B cell (primary cell): ENCODE results near the gene ESPN. TPM values are rescaled to one million over a fixed set of nuclear protein-coding genes. Genes with fewer than 3 reads are reported as not detected.

Experiments used
- ATAC-seq: fragments of 200-7000 bp; cut with Tn5 transposase; one replicate; pipeline ENCODE4 v1.10.0; 2021; ENCODE audit warnings: low read depth, mild to moderate bottlenecking, moderate number of reproducible peaks, moderate library complexity
- CTCF ChIA-PET: fragments of 350-600 bp; sonication (Branson Sonifier 250); formaldehyde crosslinking; loops from one replicate; lab custom pipeline; 2021; ENCODE audit warnings: antibody characterized with exemption, inconsistent platforms; lab: Charles Lee
- POLR2A ChIA-PET: fragments of 350-600 bp; sonication (Branson Sonifier 250); formaldehyde crosslinking; loops from one replicate; lab custom pipeline; 2021; ENCODE audit warnings: antibody characterized with exemption; lab: Charles Lee
- DNase-seq: peaks from one replicate; pipeline ENCODE4 v3.0.0; 2013
- H2AFZ ChIP-seq: 2 replicates; pipeline ENCODE4 v1.6.1; 2012; ENCODE audit warnings: mild to moderate bottlenecking, low read depth, low read length; ENCODE audit not compliant: insufficient read depth, poor library complexity, severe bottlenecking
- H3K27ac ChIP-seq, 2 donors: 1 replicate in 1 of 2; 2 replicates in 1 of 2; pipeline ENCODE4 v1.5.1; 2012 to 2013; ENCODE audit warnings: low read length in 2 of 2, mild to moderate bottlenecking in 2 of 2, moderate library complexity in 1 of 2
- H3K27me3 ChIP-seq, 4 experiments: fragments of 200-600 bp in 1 of 4; sonication (generic) in 1 of 4; replicated peaks in 1 of 4; 1 replicate in 2 of 4; 2 replicates in 2 of 4; pipeline versions ENCODE4 v1.6.1 to v1.7.0; 2013 to 2016; ENCODE audit warnings: low read length in 3 of 4, mild to moderate bottlenecking in 2 of 4, mixed read lengths in 1 of 4, moderate library complexity in 1 of 4; ENCODE audit not compliant: insufficient read depth in 4 of 4, control insufficient read depth in 3 of 4; ENCODE audit errors: control extremely low read depth in 1 of 4
- H3K36me3 ChIP-seq, 2 experiments: replicated peaks in 1 of 2; 1 replicate in 1 of 2; 2 replicates in 1 of 2; pipeline versions ENCODE4 v1.6.1 to v1.7.1; 2013; ENCODE audit warnings: low read length in 1 of 2; ENCODE audit not compliant: insufficient read depth in 2 of 2, control insufficient read depth in 1 of 2; ENCODE audit errors: control extremely low read depth in 1 of 2, extremely low read depth in 1 of 2
- H3K4me1 ChIP-seq, 2 donors: fragments of 200-600 bp in 1 of 2; sonication (generic) in 1 of 2; 1 replicate in 1 of 2; 2 replicates in 1 of 2; pipeline versions ENCODE4 v1.5.1 to v1.6.1; 2013 to 2017; ENCODE audit warnings: low read length in 2 of 2; ENCODE audit not compliant: control insufficient read depth in 2 of 2, insufficient read depth in 2 of 2
- H3K4me2 ChIP-seq: replicated peaks from 2 replicates; pipeline ENCODE3; 2012; ENCODE audit warnings: mild to moderate bottlenecking, low read depth, low read length; ENCODE audit not compliant: poor library complexity, severe bottlenecking
- H3K4me3 ChIP-seq, 5 experiments: fragments of 200-600 bp in 1 of 5; sonication (generic) in 1 of 5; 1 replicate in 3 of 5; 2 replicates in 2 of 5; pipeline versions ENCODE4 v1.5.1 to v1.7.0; 2011 to 2016; ENCODE audit warnings: low read length in 4 of 5, mild to moderate bottlenecking in 4 of 5, low read depth in 2 of 5, control low read depth in 1 of 5, moderate library complexity in 1 of 5; ENCODE audit not compliant: insufficient read depth in 1 of 5; ENCODE audit errors: control extremely low read depth in 1 of 5, extremely low read depth in 1 of 5
- H3K79me2 ChIP-seq: fragments of 200-600 bp; sonication (generic); one replicate; pipeline ENCODE4 v1.6.0; 2016; ENCODE audit warnings: low read length; ENCODE audit not compliant: control insufficient read depth, insufficient read depth
- H3K9ac ChIP-seq: fragments of 200-600 bp; sonication (generic); 2 replicates; pipeline ENCODE4 v1.6.1; 2017; ENCODE audit warnings: mild to moderate bottlenecking, low read length, moderate library complexity
- H3K9me3 ChIP-seq, 3 donors: one replicate each; pipeline versions ENCODE4 v1.6.1 to v1.7.1; 2013; ENCODE audit warnings: low read length in 2 of 3; ENCODE audit not compliant: control insufficient read depth in 2 of 3, insufficient read depth in 1 of 3; ENCODE audit errors: control extremely low read depth in 1 of 3
- H4K20me1 ChIP-seq: 2 replicates; pipeline ENCODE4 v1.6.0; 2012; ENCODE audit warnings: mild to moderate bottlenecking, low read length; ENCODE audit not compliant: insufficient read depth, control insufficient read depth, poor library complexity, severe bottlenecking
- H3K27ac Mint-ChIP-seq: one replicate; pipeline ENCODE4 v1.8.0; 2021; ENCODE audit warnings: mixed read lengths
- H3K27me3 Mint-ChIP-seq: one replicate; pipeline ENCODE4 v1.8.0; 2021; ENCODE audit warnings: mixed read lengths
- H3K4me1 Mint-ChIP-seq: one replicate; pipeline ENCODE4 v1.8.0; 2021; ENCODE audit warnings: mixed read lengths
- H3K4me3 Mint-ChIP-seq: one replicate; pipeline ENCODE4 v1.8.0; 2021; ENCODE audit warnings: mixed read lengths
- H3K9me3 Mint-ChIP-seq: one replicate; pipeline ENCODE4 v1.8.0; 2022; ENCODE audit warnings: mixed read lengths; ENCODE audit not compliant: insufficient read depth
- CTCF ChIP-seq: fragments of 200-600 bp; IDR thresholded peaks from one replicate; pipeline ENCODE4 v1.8.0; 2022; ENCODE audit warnings: antibody characterized with exemption, mild to moderate bottlenecking
- EZH2 ChIP-seq: IDR thresholded peaks from 2 replicates; pipeline ENCODE4 v1.6.1; 2012; ENCODE audit warnings: borderline replicate concordance, low read depth, mild to moderate bottlenecking, moderate library complexity, low read length; ENCODE audit not compliant: insufficient read depth, poor library complexity, severe bottlenecking
- WGBS: methylation state at CpG from one replicate; pipeline ENCODE4 v1.1.5; 2013; ENCODE audit warnings: missing lambda C conversion rate; ENCODE audit not compliant: insufficient coverage; 5-methylcytosine and 5-hydroxymethylcytosine counted together
- intact Hi-C: fragments of 100-400 bp; cut with micrococcal nuclease; formaldehyde crosslinking; loops from one replicate; pipeline ENCODE4 v1.10.0; 2022
- polyA plus RNA-seq: library from polyadenylated mRNA; depleted of rRNA; stranded (reverse); fragments of >200 nt; gene quantifications from 2 replicates; pipeline ENCODE4 v1.2.3, GENCODE V29; 2012
- total RNA-seq, 2 donors: library from RNA; stranded (reverse); fragments of 120-200 nt in 1 of 2; gene quantifications; 1 replicate in 1 of 2; 2 replicates in 1 of 2; pipeline versions ENCODE4 v1.2.3 to v1.2.4, GENCODE V29; 2013 to 2022

Gene ESPN
- total and polyA plus RNA-seq, 2 donors (not counting 1 experiment from before 2014, with no cell fraction given): 0.19 to 0.25 TPM

- H4K20me1 ChIP-seq: no peaks in the 10 kb centered on the region
- no peaks in the 10 kb centered on the region for H3K79me2 ChIP-seq
- Mint-ChIP-seq H3K4me1 (peaks cover 12% of the 10 kb centered on the region), H3K27ac (no peak overlapping the region), H3K9me3 (no peaks in the 10 kb centered on the region), H3K4me3 (peak overlapping the region; percentile 47), H3K27me3 (peaks cover 53% of the 10 kb centered on the region)
- intact Hi-C loops: no loop called here
- H3K27me3 ChIP-seq: peaks cover 0 to 73% (median 31%) of the 10 kb centered on the region in 4 experiments
- no peak overlapping the region for H3K4me3 ChIP-seq
- H3K9me3 ChIP-seq: peaks cover 0 to under 1% (median 0%) of the 10 kb centered on the region in 3 donors
- TF ChIP-seq EZH2 (no peak), CTCF (no peak)
- H3K36me3 ChIP-seq: no peaks in the 10 kb centered on the region
- DNase-seq: no peak
- ChIA-PET CTCF (interaction anchor here (6.1 kb wide), 1 partner anchor 20 kb away, joined by 53 read pairs; no protein-coding TSS in a partner anchor), POLR2A (no interaction called here)
- ATAC-seq: no peak
- no peak overlapping the region for H3K9ac ChIP-seq
- peaks cover 20 to 31% of the 10 kb centered on the region in 2 donors for H3K4me1 ChIP-seq
- H2AFZ ChIP-seq: no peak overlapping the region
- H3K27ac ChIP-seq: no peak overlapping the region
- 14% methylated on average over 68 of the region's 69 CpGs for WGBS
- peak overlapping the region; percentile 71 for H3K4me2 ChIP-seq
Observed at GRCh38 chr1:6418668-6419396, 5.7 kb upstream of the ESPN start.

- ATAC-seq: no peak
- no peaks in the 10 kb centered on the region for H4K20me1 ChIP-seq
- H3K36me3 ChIP-seq: no peaks in the 10 kb centered on the region
- peak overlapping the region; percentile 22 for H2AFZ ChIP-seq
- H3K4me3 Mint-ChIP-seq: no peak overlapping the region
- no peak for DNase-seq
- CTCF ChIA-PET: interaction anchor here (6.1 kb wide), 1 partner anchor 20 kb away, joined by 53 read pairs; no protein-coding TSS in a partner anchor
- H3K27ac ChIP-seq: no peak overlapping the region
- TF ChIP-seq CTCF: no peak
- TF ChIP-seq EZH2: no peak
- WGBS: 4% methylated on average over 48 of the region's 48 CpGs
- H3K4me2 ChIP-seq: peak overlapping the region; percentile 71
- intact Hi-C loops: no loop called here
- H3K27me3 ChIP-seq: peaks cover 0 to 76% (median 36%) of the 10 kb centered on the region in 4 experiments
- no peaks in the 10 kb centered on the region for H3K79me2 ChIP-seq
- H3K9me3 Mint-ChIP-seq: no peaks in the 10 kb centered on the region
- peak overlapping the region; percentile 19 for H3K9ac ChIP-seq
- peaks cover 55% of the 10 kb centered on the region for H3K27me3 Mint-ChIP-seq
- POLR2A ChIA-PET: no interaction called here
- peaks cover 17% of the 10 kb centered on the region for H3K4me1 Mint-ChIP-seq
- H3K9me3 ChIP-seq: peaks cover 0 to 6% (median 0%) of the 10 kb centered on the region in 3 donors
- no peak overlapping the region for H3K27ac Mint-ChIP-seq
- H3K4me1 ChIP-seq: peaks cover 24 to 36% of the 10 kb centered on the region in 2 donors
- H3K4me3 ChIP-seq: peak overlapping the region in 2 of 5 experiments; percentile 23 to 39
Observed at GRCh38 chr1:6419397-6419803, 5.2 kb upstream of the ESPN start.
